SK-N-SH treated with all-trans-retinoic acid at 6 μM for 48 hours (cell line): ENCODE results near the gene CXCL8.

Experiments used
- ATAC-seq: fragments of 200-7000 bp; cut with Tn5 transposase; 3 replicates; pipeline ENCODE4 v1.9.1; 2020; ENCODE audit warnings: mild to moderate bottlenecking, moderate library complexity
- ARNTL ChIP-seq: fragments of 450-650 bp; formaldehyde crosslinking; IDR thresholded peaks from 2 replicates; pipeline ENCODE4 v1.5.0; 2020; ENCODE audit warnings: low read depth, mild to moderate bottlenecking, moderate library complexity, borderline replicate concordance
- CREB5 ChIP-seq: fragments of 250-450 bp; sonication (Bioruptor Pico); IDR thresholded peaks from 2 replicates; pipeline ENCODE4 v1.5.1; 2020; ENCODE audit warnings: low read depth, mild to moderate bottlenecking, moderate library complexity
- CSDC2 ChIP-seq: fragments of 250-450 bp; sonication (Bioruptor Pico); IDR thresholded peaks from 2 replicates; pipeline ENCODE4 v1.5.0; 2020; ENCODE audit warnings: mild to moderate bottlenecking, moderate library complexity
- CSRNP3 ChIP-seq: fragments of 250-450 bp; sonication (Bioruptor Pico); IDR thresholded peaks from 2 replicates; pipeline ENCODE4 v1.5.1; 2021; ENCODE audit warnings: mild to moderate bottlenecking, moderate library complexity
- ESRRG ChIP-seq: fragments of 250-450 bp; sonication (Bioruptor Pico); IDR thresholded peaks from 2 replicates; pipeline ENCODE4 v1.6.1; 2021; ENCODE audit warnings: mild to moderate bottlenecking
- GLIS3 ChIP-seq: fragments of 250-450 bp; sonication (Bioruptor Pico); IDR thresholded peaks from 2 replicates; pipeline ENCODE4 v1.5.0; 2020; ENCODE audit warnings: mild to moderate bottlenecking, moderate library complexity
- ISL1 ChIP-seq: fragments of 250-450 bp; sonication (Bioruptor Pico); IDR thresholded peaks from 2 replicates; pipeline ENCODE4 v2.1.2; 2022; ENCODE audit warnings: mild to moderate bottlenecking, moderate library complexity
- OSR1 ChIP-seq: fragments of 250-450 bp; sonication (Bioruptor Pico); IDR thresholded peaks from 2 replicates; pipeline ENCODE4 v1.8.0; 2022; ENCODE audit warnings: moderate library complexity, mild to moderate bottlenecking, inconsistent platforms
- PATZ1 ChIP-seq: fragments of 250-450 bp; sonication (Bioruptor Pico); IDR thresholded peaks from 2 replicates; pipeline ENCODE4 v1.8.0; 2020; ENCODE audit warnings: mild to moderate bottlenecking, moderate library complexity, borderline replicate concordance
- POU6F1 ChIP-seq: fragments of 250-450 bp; sonication (Bioruptor Pico); IDR thresholded peaks from 2 replicates; pipeline ENCODE4 v1.8.0; 2021; ENCODE audit warnings: low read depth, mild to moderate bottlenecking, moderate library complexity, borderline replicate concordance
- PPARA ChIP-seq: fragments of 250-450 bp; sonication (Bioruptor Pico); IDR thresholded peaks from 2 replicates; pipeline ENCODE4 v1.5.0; 2020; ENCODE audit warnings: mild to moderate bottlenecking, borderline replicate concordance
- RARB ChIP-seq: fragments of 250-450 bp; sonication (Bioruptor Pico); IDR thresholded peaks from 2 replicates; pipeline ENCODE4 v1.8.0; 2021; ENCODE audit warnings: mild to moderate bottlenecking, moderate library complexity
- SNAI2 ChIP-seq: fragments of 250-450 bp; sonication (Bioruptor Pico); IDR thresholded peaks from 2 replicates; pipeline ENCODE4 v1.5.0; 2020; ENCODE audit warnings: mild to moderate bottlenecking, moderate library complexity
- TCF4 ChIP-seq: fragments of 250-450 bp; sonication (Bioruptor Pico); IDR thresholded peaks from 2 replicates; pipeline ENCODE4 v1.8.0; 2021; ENCODE audit warnings: mild to moderate bottlenecking, moderate library complexity, borderline replicate concordance
- TOX ChIP-seq: fragments of 250-450 bp; sonication (Bioruptor Pico); IDR thresholded peaks from 2 replicates; pipeline ENCODE4 v1.8.0; 2021; ENCODE audit warnings: mild to moderate bottlenecking, moderate library complexity, borderline replicate concordance
- TSHZ2 ChIP-seq: fragments of 250-450 bp; sonication (Bioruptor Pico); IDR thresholded peaks from 2 replicates; pipeline ENCODE4 v1.5.0; 2020; ENCODE audit warnings: mild to moderate bottlenecking, moderate library complexity
- ZC3H10 ChIP-seq: fragments of 250-450 bp; sonication (Bioruptor Pico); IDR thresholded peaks from 2 replicates; pipeline ENCODE4 v1.5.1; 2021; ENCODE audit warnings: mild to moderate bottlenecking, moderate library complexity
- ZFP3 ChIP-seq: fragments of 250-450 bp; sonication (Bioruptor Pico); IDR thresholded peaks from 2 replicates; pipeline ENCODE4 v1.5.0; 2020; ENCODE audit warnings: mild to moderate bottlenecking, moderate library complexity
- ZFP30 ChIP-seq: fragments of 450-650 bp; formaldehyde crosslinking; IDR thresholded peaks from 2 replicates; pipeline ENCODE4 v1.5.0; 2022; ENCODE audit warnings: mild to moderate bottlenecking, moderate library complexity
- ZNF565 ChIP-seq: fragments of 450-650 bp; formaldehyde crosslinking; conservative IDR thresholded peaks from 2 replicates; pipeline ENCODE4 v1.5.0; 2020; ENCODE audit warnings: low read depth, mild to moderate bottlenecking, moderate library complexity
- ZNF70 ChIP-seq: fragments of 450-650 bp; formaldehyde crosslinking; IDR thresholded peaks from 2 replicates; pipeline ENCODE4 v1.5.0; 2020; ENCODE audit warnings: mild to moderate bottlenecking, moderate library complexity
- ZNF8 ChIP-seq: fragments of 450-650 bp; formaldehyde crosslinking; IDR thresholded peaks from 2 replicates; pipeline ENCODE4 v1.5.0; 2020; ENCODE audit warnings: mild to moderate bottlenecking, moderate library complexity

Gene CXCL8

GRCh38 chr4:73780243-73780642 is 39.9 kb downstream of the CXCL8 start (continued):
- no peak for TF ChIP-seq PPARA (CRISPR knock-in tag)
- no peak for TF ChIP-seq ZNF565 (CRISPR knock-in tag)
- TF ChIP-seq ZFP30 (CRISPR knock-in tag), result no peak
- TF ChIP-seq ISL1 (CRISPR knock-in tag), result no peak
- TF ChIP-seq ESRRG, result no peak
- no peak for TF ChIP-seq TCF4
- TF ChIP-seq RARB (CRISPR knock-in tag), result no peak
- TF ChIP-seq POU6F1 (CRISPR knock-in tag), result no peak

- TF ChIP-seq ISL1 (CRISPR knock-in tag) (no peak), TSHZ2 (no peak), ZNF70 (no peak), OSR1 (CRISPR knock-in tag) (no peak), ZC3H10 (CRISPR knock-in tag) (no peak), CSRNP3 (CRISPR knock-in tag) (no peak), PATZ1 (CRISPR knock-in tag) (no peak), CREB5 (CRISPR knock-in tag) (no peak), ZFP30 (CRISPR knock-in tag) (no peak), ZNF8 (no peak), ESRRG (no peak), ARNTL (no peak), GLIS3 (CRISPR knock-in tag) (no peak), RARB (CRISPR knock-in tag) (no peak)
- ATAC-seq, result no peak
Observed at GRCh38 chr4:73780834-73781233, 40.5 kb downstream of the CXCL8 start.

- no peak for ATAC-seq
- TF ChIP-seq TOX (CRISPR knock-in tag) (no peak), CREB5 (CRISPR knock-in tag) (no peak), ZNF70 (no peak), TSHZ2 (no peak), ZFP3 (no peak), ZNF565 (CRISPR knock-in tag) (no peak), CSRNP3 (CRISPR knock-in tag) (no peak), ZNF8 (no peak), ZFP30 (CRISPR knock-in tag) (no peak), ZC3H10 (CRISPR knock-in tag) (no peak), PPARA (CRISPR knock-in tag) (no peak), SNAI2 (CRISPR knock-in tag) (no peak), CSDC2 (CRISPR knock-in tag) (no peak)
Observed at GRCh38 chr4:73788411-73788810, 48.0 kb downstream of the CXCL8 start.
